Stimulated activated CD8-positive, alpha-beta memory T cell treated with anti-CD3 and anti-CD28 coated beads, Interleukin-12 subunit alpha, Interleukin-12 subunit beta, amount 100 ng/mL, for 24 hours (primary cell): Measurements from ENCODE around the gene MDN1.
"Not testable (repeated sequence)": the region's sequence is repeated elsewhere in the genome, so short reads cannot be mapped to it uniquely, and the experiment has no call there.

Source experiments
- DNase-seq: peaks from one replicate; pipeline ENCODE4 v3.0.0-alpha.2; 2020; ENCODE audit errors: extremely low read depth

MDN1 gene

DNA sequence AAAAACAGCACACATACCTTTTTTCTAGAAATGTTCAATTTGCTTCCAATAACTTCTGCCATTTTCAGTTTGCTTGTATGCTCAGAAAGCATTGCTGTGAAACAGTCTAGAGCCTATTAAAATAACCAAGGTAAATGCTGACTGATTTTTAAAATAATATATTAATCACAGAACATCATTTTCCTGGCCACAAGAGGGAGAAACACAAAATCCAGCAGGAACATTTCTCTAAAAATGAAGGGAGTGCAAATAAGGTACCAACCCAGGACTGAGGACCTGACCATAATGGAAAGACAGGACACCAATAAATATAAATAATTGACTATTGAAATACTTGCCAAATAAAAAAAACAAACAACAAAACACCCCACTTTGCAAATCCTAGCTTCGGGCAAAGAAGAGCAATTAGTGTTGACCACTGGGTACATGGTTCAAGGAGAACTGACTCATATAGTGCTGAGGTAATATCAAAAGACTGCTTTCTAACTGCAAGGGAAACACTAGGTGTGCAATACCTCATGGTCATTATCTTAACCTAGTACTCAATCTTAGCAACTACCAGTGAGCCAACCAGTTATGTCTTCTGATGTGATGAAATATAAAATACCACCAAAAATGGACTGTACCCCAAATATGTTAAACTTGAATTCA, 42.9 kb downstream of the MDN1 start:
- DNase-seq: no peak

DNA sequence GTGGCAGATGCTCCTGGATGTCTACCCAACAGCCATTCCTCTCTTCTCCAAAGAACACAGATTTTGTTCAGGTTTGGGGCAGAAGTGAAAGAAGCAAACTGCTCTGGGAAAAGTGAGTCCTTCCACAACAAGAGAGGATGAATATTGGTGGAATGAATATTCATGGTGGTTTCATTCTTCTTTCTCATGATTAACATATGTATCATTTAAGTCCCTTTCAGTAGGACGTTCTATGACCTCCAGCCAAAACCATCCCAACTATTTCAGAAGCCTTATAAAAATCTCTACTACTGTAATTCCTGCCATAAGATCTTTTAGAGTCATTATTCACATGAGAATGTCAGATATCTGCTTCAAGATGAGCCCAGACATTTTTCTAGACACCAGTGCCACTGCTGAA, 44.4 kb downstream of the MDN1 start:
- DNase-seq: no peak

DNA sequence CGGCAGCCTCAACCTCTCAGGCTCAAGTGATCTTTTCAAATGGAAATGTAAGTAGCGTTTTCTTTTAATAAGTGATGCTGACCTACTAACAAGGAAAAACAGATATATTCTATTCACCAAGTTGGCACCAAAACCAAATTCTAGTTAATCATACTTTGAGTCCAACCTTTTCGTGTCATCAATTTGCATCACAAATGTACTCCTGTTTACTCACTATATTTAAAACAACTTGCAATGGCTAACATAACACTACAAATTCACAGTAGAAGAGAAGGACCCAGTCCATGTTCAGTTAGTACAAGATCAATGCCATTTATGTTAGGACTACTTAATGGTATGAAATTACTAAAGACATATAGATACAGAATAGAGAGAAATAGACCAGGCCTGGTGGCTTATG, 50.0 kb downstream of the MDN1 start:
- no peak for DNase-seq

DNA sequence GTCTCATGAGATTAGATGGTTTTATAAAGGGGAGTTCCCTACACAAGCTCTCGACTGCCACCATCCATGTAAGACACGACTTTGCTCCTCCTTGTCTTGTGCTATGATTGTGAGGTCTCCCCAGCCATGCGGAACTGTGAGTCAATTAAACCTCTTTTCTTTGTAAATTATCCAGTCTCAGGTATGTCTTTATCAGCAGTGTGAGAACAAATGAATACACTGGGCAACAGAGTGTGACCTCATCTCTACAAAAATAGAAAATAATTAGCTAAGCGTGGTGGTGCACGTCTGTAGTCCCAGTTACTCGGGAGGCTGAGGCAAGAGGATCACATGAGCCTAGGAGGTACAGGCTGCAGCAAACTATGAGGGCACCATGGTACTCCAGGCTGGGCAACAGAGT, 51.3 kb downstream of the MDN1 start:
- DNase-seq: no peak

DNA sequence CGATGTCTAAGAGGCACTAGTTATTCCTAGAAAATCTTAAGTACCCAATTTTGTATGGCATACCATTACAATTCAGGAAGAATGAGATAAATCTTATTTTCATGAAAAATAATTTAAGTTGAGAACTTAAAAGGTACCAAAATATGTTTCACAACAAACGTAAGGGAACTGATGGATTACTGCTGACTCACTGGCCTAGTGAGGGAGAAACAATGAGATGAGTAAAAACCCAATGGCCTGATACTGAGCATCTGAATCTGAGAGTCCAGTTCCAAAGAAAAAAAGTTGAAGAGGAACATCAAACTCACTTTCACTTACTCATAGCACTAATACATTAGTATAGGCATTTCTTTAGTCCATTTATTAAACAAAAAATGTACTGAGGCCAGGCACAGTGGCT, 56.0 kb downstream of the MDN1 start:
- no peak for DNase-seq

DNA sequence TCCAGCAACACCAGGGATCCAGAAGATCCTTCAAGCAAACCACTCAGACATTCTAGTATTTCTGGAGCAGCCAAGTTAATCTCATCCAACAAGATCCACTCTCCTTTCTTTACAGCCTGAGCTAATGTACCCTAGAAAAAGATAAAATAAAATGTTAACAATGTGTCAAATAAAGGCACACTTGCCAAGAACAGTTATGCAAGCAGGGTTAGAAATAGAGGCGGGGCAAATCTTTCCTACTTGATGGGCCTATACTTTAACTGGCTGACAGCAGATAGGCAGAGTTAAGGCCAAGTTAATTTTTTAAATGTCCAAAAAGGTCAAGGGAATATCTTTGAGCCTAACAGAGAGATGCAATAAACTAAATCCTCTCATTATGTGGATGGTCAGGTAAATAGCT, 60.8 kb downstream of the MDN1 start:
- no peak for DNase-seq

DNA sequence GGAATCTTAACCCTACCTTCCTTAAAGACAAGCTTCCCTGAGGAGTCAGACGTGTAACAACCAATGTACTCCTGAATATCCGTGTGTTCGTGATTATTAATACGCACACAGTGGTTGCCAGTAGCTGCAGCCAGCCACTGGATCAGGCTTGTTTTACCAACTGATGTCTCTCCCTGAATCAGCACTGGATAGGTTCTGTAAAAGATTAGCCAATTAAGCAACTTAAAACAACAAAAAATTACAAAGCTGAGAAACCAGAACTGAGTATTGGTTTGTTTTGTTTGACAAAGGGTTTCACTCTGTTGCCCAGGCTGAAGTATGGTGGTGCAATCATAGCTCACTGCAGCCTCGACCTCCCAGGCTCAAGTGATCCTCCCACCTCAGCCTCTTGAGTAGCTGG, 69.3 kb downstream of the MDN1 start:
- no peak for DNase-seq

DNA sequence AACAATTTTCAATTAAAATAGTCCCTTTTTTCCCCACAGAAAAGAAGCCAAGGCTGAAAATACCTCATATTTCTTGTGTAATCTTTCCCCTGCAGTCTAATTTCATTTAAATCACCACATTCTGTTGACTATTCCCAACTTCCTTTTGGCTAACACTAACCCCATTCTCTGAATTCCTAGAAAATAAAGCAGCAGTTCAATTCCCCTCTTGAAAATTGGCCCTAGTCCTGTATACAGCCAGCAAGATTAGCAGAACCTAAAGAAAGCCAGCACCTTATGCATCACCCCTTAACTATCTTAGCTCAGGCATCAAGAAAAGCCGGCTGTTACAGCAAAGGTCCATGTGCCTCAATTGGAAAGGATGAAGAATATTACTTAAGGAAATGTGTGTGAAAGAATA, 69.7 kb downstream of the MDN1 start:
- no peak for DNase-seq

DNA sequence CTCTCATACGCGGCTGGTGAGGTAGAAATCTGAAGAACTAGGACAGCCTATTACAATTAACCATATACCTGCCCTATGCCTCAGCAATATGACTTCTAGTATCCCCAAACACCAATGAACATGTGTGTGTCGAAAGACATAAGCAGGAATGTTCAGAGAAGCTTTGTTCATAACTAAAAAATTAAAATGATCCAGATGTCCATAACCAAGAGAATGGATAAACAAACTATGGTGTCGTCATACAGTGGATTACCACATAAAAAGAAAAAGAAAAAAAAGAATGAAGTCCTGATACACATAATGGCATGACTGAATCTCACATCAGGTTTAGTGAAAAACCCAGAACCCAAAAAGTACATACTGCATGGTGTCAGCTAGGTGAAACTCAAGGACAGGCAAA, 73.9 kb downstream of the MDN1 start:
- no peak for DNase-seq

DNA sequence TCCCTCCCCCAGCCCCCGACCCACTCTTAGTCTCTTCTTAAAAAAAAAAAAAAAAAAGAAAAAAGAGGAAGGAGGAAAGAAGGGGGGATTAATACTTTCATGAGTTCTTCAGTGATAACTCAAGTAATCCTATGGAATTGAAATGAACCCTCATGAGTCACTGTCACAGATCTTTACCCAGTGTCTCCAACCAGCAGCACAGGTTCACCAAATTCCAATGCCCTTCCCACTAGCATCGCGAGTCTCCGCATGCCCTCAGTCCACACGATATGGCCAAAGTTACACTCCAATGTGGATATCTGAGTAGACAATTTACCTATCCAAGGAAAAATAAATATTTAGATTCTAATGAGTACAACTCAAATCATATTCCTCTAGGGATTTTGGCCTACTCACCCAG, 74.5 kb downstream of the MDN1 start:
- no peak for DNase-seq

DNA sequence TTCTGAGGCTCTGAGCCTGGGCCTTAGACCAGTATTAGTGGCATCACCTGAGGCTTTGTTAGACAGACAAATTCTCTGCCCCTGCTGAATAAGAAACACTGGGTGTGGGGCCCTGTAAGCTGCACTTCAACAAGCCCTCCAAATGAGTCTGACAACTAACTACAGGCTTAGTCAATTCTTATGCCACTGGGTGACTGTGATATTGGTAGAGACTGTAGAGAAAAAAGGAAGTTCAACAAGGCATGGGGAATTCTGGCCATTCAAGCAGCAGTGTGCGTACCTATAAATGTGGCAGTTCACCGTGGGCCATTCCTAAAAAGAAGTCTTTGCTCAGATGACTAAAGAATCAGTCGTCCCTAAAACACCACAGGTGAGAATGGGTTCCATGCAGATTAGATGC, 82.7 kb downstream of the MDN1 start:
- DNase-seq: no peak

DNA sequence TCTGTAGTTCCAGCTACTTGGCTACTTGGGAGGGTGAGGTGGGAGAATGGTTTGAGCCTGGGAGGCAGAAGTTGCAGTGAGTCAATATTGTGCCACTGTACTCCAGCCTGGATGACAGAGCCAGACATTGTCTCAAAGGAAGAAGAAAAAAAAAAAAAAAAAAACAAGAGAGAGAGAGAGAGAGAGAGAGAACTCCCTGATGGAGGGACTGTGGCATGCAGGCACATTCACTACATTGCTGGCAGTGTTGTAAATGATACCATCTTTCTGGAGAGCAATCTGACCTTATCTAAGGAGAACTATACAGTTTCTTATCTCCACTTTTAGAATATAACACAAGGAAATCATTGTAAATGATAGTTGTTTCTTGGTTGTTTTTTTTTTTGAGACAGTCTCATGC, 85.1 kb downstream of the MDN1 start:
- DNase-seq: no peak

DNA sequence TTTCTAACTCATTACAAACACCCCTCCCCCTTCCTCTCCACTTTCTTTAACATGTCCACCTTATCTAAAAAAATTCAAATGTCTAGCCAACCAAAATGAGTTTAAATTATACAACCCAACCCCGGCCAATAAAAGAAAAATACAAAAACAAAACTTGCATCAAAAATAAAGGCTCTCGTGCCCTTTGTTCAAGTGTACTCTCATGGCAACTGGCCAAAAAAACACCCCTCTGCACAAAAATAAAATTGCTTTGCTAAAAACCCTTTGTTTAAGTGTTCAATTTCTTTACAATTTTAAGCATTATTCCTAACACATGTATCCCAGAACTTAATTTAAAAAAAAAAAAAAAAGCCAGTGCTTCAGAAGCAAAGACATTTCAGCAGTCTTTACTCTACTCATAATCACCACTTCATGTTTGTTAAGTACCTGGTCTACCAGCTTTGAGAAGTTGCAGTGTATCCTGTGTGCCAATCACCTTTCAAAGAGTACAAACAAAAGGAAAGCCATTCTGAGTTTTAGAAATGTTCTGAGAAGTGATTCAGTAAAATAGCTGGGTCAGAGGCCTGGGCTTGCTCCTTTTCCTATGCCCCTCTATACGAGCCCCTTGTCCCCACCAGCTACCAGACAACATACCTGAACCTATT, 87.5 kb downstream of the MDN1 start:
- no peak for DNase-seq

DNA sequence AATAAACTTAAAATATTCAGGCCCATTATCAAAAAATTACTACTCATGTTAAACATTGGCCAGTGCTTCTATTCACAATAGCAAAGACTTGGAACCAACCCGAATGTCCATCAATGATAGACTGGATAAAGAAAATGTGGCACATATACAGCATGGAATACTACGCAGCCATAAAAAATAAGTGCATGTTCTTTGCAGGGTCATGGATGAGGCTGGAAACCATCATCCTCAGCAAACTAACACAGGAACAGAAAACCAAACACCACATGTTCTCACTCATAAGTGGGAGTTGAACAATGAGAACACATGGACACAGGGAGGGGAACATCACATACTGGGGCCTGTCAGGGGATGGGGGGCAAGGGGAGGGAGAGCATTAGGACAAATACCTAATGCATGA, 88.3 kb downstream of the MDN1 start:
- DNase-seq: not testable (repeated sequence)

DNA sequence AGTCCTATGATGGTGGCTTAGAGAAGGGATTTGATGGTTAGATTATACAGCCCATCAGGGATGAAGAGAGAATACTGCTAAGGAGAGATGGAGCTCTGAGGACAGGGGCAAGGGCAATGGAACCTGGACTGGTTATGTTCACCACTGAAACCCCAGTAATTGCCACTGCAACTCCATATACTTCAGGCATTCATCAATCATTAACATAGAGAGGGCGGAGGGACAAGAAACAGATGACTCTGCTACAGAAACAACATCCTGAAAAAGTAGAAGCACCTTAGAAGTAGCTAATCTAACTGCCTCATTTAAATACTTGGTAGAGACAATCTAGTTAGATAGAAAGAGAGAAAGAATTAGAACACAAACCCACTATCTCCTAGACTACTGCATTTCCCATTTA, 89.8 kb downstream of the MDN1 start:
- DNase-seq: no peak

DNA sequence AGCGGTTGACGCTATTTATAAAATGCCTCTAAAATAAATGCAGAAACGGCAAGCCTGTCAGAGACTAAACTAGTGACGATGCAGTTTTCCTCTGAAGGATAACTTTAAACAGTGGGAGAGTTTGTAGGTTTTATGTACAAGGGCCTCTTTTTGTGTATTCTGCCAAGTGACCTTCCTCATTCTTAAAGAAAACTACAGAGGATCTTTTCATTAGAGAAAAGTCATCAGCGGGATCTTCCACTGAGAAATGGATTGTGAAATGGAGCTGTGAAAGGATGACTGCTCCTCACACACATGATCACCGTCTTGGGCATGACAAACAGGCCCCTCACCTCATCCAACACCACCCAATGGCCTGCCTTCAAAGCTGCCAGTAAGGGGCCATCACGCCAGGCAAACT, 92.1 kb downstream of the MDN1 start:
- DNase-seq: no peak

DNA sequence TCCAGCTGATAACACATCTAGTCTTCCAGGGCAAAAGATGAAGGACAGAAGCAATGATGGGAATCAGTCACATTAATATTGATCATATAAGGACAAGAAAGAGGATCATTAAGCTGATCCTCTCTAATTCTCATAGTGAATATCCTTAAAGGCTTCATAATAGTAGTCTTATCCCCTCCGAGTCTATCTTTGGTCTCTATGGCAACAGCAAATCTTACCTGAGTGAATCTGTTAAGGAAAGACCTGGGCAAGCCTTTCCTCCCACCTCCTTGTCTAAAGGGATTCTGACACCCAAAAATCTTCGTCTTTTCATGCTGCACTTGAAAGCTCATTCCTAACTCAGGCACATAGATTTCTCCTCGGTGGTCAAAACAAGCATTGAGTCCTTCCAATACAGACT, 94.6 kb downstream of the MDN1 start:
- DNase-seq: no peak

DNA sequence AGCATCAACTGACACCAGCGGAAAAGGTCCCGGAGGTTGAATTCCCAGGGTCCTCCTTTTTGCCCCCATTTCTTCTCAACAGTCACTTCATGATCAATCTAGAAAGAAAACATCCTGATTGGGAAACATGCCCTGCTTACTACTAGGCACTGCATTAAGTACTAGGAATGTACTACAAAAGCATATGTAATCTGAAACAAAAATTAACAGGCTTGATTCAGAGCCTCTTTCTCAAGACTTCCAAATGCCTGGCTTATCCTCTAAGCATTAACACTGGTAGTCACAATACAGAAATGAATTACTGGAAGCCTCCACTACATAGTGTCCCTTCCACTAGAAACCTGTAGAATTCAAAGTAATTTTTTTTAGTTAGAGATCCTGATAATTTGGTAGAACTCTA, 96.5 kb downstream of the MDN1 start:
- DNase-seq: no peak

DNA sequence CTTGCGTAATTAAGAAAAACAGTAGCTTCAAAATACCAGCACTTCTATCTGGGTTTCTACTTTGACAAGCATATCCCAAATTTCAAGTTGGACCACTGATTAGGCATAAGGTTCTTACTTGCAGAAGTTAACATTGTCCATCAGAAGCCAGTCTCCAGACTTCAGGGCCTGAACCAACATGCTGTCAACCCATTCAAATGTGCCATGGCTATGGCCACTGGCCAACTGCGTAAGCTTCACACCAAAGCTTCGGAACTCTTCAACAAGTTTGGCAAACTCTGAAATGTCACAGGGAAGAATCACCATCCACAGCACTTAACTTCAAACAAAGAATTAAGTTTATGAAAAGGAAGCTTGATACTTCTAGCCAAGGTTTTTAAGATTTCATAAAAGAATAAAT, 103.1 kb downstream of the MDN1 start:
- DNase-seq: no peak

DNA sequence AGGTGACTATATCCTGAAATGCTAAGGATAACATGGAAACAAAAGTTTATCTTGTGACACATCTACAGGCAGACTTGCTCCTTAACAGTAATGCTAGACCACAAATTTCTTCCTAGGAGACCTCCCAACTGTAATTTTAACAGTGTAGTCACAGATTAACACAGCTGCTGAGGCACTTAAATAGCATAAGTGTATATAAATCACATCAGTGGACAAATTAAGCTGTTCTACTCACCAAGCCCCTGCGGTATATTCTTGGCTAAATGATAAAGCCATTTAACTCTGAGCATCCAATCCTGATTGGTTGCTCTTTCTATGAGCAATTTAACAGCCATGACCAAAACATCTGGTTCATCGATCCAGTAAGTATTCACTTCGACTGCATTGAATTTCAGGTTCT, 107.8 kb downstream of the MDN1 start:
- no peak for DNase-seq

DNA sequence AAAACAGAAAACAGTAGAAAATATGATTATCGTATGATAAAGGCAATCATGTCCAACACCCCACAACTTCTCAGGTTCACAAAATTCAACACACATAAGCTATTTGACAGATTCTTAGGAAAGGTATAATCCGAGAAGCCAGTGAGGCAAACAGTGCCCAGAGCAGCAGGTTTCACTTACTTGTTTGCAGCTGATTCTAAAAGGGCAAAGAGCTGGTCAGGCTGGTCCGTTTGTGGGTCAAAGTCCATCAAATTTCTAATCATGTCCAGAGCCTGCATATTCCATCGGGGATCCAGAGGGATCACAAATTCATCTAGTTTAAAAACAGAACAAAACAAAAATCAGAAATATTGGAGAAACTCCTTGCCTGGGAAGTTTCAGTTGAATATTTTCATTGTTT, 111.3 kb downstream of the MDN1 start:
- DNase-seq: no peak

DNA sequence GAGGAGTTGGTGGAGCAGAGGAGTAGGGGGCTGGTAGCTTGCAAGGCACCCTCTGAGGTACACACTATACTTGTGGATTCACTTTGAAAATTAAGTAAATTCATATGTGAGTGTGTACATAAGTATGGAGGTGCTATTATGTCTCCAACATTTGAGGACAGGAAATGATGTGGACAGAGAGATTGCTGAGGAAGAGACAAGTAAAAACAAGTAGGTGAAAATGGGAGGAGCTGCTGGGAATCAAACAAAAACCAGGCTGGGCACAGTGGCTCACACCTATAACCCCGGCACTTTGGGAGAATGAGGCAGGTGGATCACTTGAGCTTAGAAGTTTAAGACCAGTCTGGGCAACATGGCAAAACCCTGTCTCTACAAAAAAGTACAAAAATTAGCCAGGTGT, 111.8 kb downstream of the MDN1 start:
- no peak for DNase-seq

DNA sequence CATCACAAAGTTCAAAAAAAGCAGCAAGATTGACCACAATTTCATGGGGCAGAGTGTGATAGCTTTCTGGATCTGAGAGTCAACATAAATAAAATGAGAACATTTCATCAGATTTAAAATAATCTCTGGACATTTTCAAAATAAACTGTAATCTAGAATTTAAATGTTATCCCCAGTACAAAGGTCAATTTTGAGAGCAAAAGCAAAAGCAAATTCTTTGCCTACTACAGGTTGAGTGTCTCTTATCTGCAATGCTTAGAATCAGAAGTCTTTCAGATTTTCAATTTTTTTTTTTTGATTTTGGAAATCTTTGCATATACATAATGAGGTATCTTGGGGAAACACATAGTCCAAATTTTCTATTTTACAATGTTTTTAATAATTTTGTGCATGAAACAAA, 113.5 kb downstream of the MDN1 start:
- no peak for DNase-seq

DNA sequence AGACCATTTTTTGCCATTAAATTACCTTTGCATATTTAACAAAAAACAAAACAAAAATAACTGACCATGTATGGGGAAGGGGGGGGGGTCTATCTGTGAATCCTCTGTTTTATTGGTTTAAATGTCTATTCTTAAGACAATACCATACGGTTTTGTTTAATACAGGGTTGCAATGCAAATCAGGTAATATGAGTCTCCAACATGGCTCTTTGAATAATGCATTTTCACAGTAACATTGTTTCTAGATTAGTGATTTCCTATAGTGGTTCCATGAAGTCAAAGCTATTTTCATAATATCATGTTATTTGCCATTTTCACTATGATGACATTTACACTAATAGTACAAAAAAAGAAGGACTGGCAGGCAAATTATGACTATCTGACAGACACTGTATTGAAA, 116.3 kb downstream of the MDN1 start:
- no peak for DNase-seq
